Ammon's horn (tissue), 1 donor: ENCODE results near the gene SH3GLB1.
A peak's percentile ranks its signal among the peaks of the same experiment; 100 is the strongest.

Source experiments
- DNase-seq: peaks from one replicate; pipeline ENCODE4 v3.0.0-alpha.2; 2016; ENCODE audit warnings: low spot score

Gene SH3GLB1

DNA sequence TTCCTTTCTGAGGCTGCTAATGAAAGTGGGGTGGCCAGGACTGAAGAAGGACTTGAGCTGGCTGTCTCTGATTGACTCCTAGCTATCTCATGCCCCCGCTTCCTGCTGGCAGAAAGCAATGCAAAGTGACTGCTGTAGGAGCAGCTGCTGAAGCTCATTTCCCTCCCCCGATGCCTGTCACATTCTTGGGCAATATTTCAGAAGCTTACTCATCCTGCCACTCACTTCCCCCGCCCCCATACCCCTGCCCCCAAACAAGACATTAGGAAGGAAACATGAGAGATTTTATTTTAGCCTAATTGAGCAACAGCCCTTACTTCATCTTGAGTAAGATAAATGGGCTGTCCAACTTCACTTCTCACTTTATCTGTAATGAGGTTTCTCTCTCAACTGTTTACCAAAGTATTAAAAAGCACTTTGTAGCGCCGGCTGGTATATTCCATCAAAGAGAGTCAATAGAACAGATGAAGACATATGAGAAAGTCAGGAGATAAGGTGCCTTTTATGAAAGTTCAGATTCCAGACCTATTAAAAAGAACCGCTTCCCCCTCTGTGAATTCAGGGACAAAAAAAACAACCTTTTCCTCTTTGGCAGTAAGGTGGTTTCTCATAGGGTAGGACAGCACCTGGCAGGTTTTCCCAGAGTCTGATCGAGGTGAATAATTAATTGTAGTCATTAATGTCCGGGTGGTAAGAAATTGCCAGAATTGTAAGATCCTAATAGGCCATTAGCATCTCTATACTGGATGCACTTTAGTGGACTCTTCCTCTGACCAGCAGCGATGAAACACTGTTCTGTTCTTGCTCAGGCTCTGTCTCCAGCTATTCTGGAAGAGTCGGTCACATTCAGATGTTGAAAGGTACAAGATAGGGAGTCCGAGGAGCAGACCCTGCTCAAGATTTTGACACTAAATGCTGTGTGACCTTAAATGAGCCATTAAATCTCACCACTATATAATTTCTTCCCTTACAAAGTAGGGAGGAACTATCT is 70.2 kb downstream of the SH3GLB1 start:
- peak; percentile 86 for DNase-seq

DNA sequence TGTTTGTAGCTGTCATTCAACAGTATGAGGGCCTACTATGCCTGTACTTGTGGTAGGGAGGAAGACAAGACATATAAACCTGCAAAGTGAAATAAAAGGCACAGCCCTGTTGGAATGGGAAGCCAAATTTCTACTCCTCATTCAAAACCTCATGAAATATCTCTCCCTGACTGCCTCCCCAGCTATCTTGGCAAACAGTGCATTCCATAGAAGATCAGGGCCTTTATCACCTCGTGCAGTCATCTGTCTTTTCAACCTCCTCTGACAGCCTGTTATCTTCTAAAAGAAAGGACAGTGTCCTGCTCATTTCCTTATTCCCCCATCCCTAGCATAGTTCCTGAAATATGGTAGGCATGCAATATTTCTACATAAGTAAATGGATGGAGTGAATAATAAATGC is 71.0 kb downstream of the SH3GLB1 start:
- no peak for DNase-seq

DNA sequence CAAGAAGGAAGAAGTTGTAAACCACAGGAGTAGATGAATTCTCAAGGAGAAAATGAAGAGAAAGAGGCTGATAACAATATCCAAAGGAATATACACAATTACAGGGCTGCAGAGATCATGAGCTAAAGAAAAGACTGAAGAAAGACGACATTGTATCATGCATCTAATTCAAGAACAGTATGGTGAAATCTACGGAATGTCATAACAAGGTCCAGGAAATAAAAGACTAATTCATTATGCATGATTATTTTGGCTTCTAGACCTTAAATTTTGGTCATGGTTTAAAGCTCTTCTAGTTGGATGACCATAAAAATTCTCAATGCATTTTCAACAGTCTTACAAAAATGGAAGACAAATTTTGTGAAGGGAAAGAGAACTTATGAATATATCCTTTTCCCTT is 71.7 kb downstream of the SH3GLB1 start:
- no peak for DNase-seq

DNA sequence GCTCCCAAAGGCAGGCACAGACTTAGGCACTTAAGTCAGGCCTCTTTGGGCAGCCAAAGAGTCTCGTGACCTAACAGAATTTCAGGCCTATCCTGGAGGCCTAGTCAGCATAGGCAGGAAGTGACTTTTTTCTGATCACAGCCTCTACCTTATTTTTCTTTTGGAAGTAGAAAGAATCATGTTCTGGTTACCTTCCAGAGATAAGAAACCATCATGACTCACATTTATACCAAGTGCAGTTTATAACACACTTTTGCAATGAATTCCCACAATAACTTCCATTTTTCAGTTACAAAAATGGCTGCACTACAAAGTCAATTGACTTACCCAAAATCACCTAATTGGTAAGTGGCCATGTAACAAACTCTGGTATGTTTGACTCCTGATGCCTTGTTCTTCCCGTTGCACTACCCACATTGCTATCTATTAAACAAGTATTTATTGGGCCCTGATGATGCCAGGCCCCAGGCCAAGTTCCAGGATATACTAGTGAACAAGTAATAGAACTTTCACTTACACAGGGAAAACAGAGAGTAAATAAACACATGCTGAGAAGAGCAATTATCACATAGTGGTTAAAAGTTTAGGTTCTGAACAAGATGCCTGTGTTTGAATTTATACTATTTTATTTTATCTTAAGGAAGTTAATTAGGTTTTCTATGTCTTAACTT is 74.3 kb downstream of the SH3GLB1 start:
- DNase-seq = no peak

DNA sequence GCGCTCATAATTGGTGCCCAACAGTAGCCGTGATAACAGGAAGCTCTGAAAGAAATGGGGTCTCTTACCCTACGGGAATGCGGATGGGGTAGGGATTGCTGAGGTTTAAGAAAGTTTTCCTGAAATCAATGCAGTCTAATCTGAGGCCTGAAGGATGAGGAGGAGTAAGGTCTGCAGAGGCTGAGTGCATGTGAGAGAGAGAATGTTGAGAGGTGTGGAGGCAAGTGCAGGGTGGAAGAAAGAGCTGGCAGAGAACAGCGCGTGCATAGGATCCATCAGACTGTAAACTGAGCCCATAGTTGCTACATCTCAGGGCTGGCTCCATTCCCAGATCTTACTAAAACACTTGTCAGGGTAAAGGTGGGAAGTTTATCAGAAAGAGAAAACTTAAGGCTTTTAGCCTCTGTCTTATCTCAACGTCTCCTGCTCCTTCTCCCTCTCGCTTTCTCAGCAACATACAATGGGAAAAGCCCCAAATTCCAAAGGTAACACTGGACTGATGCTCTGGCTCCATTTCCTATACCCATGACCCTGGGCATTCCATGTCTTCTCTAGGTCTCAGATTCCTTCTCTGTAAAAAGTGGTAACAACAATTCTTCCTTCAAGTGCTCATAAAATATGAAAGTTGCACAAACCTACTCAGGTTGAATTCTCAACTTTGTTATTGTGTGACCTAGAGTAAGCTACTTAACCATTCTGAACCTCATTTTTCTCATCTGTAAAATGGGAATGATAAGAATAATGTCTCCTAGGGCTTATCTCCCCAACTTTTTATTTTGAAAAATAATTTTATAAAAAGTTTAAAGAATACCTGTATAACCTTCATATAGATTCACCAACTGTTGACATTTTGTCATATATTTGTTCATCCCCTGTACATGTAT is 75.2 kb downstream of the SH3GLB1 start:
- DNase-seq = no peak

GRCh38 chr1:86782482-86782881 is 78.1 kb downstream of the SH3GLB1 start:
- DNase-seq = no peak

- DNase-seq = no peak
Measured at GRCh38 chr1:86787621-86788020, 83.2 kb downstream of the SH3GLB1 start.

DNA sequence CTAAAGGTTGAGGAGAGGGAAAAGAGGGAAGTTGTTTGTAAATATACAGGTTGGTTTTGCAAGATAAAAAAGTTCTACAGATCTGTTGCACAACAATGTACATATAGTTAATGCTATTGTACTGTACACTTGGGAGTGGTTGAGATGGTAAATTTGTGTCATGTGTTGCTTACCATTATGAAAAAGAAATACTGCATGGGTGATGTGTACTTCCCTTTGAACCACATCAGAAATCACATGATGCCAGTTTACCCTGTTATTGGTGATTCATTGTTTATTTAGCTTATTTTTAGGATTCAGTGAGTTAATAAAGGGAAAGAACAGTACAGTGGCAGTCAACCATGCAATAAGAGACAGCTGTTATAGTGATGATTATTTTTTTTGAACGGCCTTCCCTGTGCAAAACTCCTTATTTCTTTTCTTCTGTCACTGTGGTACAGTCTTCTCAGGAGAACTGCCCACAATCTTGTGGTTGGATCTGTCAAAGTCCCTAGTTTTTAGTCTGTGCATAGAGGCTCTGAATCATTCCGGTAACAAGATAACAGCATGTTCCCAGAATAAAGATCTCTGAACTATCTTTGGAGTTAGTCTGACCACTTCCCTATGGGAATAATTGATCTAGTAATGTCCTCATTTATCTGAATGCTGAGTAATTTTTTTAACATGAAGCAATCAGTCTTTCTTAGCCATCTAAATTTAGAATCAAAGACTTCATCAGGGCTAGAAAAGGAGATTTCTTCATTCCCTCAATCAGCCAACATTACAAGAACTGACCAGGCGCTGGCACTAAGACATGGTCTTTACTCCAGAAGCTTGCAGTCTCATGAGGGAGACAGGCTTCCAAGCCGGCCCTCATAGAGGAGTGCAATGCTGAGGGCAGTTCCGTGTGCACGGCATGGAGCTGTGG is 84.2 kb downstream of the SH3GLB1 start:
- no peak for DNase-seq

DNA sequence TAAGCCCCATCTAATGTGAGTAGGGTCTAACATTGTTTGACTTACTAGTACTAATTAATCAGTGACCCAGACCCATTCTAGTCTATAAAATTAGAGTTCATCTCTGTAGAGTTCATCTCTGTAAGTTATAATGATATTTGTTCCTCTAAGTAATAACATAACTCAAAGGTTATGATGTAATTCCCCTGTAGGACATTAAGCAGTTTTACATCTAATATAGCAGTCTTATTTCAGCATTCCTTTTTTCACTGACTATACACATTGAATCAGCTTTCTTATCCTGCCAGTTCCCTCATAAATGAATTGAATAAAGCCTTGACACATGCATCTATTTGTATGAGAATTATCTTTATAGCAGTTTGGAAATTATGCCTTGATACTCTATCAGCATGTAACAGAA is 90.9 kb downstream of the SH3GLB1 start:
- DNase-seq = no peak
